Measurements from ENCODE around the gene GABRE.

The GABRE gene

GRCh38 chrX:151974336-151975227, at the start of gene GABRE:
TSS of gene GABRE (minus strand) at chrX:151974676. CDS start at chrX:151974625, 51 bp downstream.
- TF ChIP-seq, protein P1, sequence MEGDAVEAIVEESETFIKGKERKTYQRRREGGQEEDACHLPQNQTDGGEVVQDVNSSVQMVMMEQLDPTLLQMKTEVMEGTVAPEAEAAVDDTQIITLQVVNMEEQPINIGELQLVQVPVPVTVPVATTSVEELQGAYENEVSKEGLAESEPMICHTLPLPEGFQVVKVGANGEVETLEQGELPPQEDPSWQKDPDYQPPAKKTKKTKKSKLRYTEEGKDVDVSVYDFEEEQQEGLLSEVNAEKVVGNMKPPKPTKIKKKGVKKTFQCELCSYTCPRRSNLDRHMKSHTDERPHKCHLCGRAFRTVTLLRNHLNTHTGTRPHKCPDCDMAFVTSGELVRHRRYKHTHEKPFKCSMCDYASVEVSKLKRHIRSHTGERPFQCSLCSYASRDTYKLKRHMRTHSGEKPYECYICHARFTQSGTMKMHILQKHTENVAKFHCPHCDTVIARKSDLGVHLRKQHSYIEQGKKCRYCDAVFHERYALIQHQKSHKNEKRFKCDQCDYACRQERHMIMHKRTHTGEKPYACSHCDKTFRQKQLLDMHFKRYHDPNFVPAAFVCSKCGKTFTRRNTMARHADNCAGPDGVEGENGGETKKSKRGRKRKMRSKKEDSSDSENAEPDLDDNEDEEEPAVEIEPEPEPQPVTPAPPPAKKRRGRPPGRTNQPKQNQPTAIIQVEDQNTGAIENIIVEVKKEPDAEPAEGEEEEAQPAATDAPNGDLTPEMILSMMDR (IDR thresholded peaks at IDR 0.05; ENCODE audit: low read depth, low read length): no peak
- no peak within 1 kb of the TSS for H3K4me3 ChIP-seq (ENCODE audit: low read depth, low read length)

- no peak overlapping the region for H3K4me3 ChIP-seq (ENCODE audit: low read depth, low read length)
- TF ChIP-seq, protein P1 (IDR thresholded peaks at IDR 0.05; ENCODE audit: low read depth, low read length): no peak
These were observed 46.4 kb upstream of the GABRE start for GRCh38 chrX:152020888-152021287.

GRCh38 chrX:151999813-152000212, 25.3 kb upstream of the GABRE start:
- H3K4me3 ChIP-seq (ENCODE audit: low read depth, low read length): no peak overlapping the region
- TF ChIP-seq, protein P1 (IDR thresholded peaks at IDR 0.05; ENCODE audit: low read depth, low read length): no peak

DNA sequence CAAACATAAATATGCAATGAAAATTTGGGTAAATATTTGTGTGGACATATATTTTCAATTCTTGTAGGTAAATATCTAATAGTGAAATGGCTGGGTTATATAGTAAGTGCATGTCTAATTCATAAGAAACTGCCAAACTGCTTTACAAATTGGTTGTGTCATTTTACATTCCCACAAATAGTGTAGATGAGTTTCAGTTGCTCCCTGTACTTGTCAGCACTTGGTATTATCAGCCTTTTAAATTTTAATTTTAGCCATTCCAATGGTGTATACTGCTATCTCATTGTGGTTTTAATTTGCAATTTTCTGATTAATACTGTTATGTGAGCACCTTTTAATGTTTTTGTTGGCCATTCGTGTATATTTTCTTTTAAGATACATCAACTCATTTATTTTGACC, 23.1 kb upstream of the GABRE start:
- TF ChIP-seq, protein P1 (IDR thresholded peaks at IDR 0.05; ENCODE audit: low read depth, low read length): no peak
- H3K4me3 ChIP-seq (ENCODE audit: low read depth, low read length): no peak overlapping the region

GRCh38 chrX:151996347-151996746, 21.9 kb upstream of the GABRE start:
- H3K4me3 ChIP-seq (ENCODE audit: low read depth, low read length): no peak overlapping the region
- TF ChIP-seq, protein P1 (IDR thresholded peaks at IDR 0.05; ENCODE audit: low read depth, low read length): no peak

- H3K4me3 ChIP-seq (ENCODE audit: low read depth, low read length): no peak overlapping the region
- TF ChIP-seq, protein P1 (IDR thresholded peaks at IDR 0.05; ENCODE audit: low read depth, low read length): no peak
These were observed 20.0 kb upstream of the GABRE start for GRCh38 chrX:151994476-151994875.

DNA sequence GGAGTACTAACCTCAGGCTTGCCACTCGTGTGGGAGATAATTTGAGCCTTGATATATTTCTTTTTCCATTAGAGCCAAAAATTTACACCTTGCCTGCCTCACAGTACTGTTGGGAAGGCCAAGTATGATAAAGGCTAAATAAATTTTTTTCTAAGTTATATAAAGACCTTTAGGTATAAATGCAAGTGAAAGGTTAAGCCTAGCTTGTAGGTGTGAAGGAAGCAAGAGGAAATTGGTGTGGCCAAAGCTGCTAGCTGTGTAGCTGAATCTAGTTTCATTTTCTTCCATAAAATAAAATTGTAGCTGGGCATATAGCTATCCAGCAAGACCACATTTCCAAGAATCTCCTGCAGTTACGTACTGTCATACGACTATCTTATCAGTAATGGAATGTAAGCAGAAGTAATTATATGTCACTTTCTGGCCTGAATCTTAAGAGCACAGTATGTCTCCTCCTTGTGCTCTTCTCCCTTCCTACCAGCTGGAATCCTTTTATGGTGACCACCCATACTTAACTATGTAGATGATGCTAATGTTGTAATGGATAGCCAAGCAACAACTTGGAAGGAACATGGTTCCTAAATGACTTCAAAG, 14.3 kb upstream of the GABRE start:
- TF ChIP-seq, protein P1 (IDR thresholded peaks at IDR 0.05; ENCODE audit: low read depth, low read length): no peak
- H3K4me3 ChIP-seq (ENCODE audit: low read depth, low read length): no peak overlapping the region
